DOHH2 (cell line): ENCODE data around the gene RSBN1L.

Experiments used
- H3F3A ChIP-seq: fragments of 200-600 bp; sonication (generic), shearing (Covaris generic); 2 replicates; pipeline ENCODE4 v1.6.0; 2016; ENCODE audit warnings: antibody characterized with exemption, mild to moderate bottlenecking; ENCODE audit not compliant: control insufficient read depth, insufficient read depth
- H3K27ac ChIP-seq: fragments of 200-600 bp; sonication (generic); 2 replicates; pipeline ENCODE4 v1.5.1; 2014; ENCODE audit warnings: low read depth, mild to moderate bottlenecking, low read length, moderate library complexity
- H3K27me3 ChIP-seq: fragments of 200-600 bp; sonication (generic); 2 replicates; pipeline ENCODE4 v1.6.1; 2014; ENCODE audit warnings: mild to moderate bottlenecking, low read length, mixed read lengths; ENCODE audit not compliant: control insufficient read depth
- H3K36me3 ChIP-seq: fragments of 200-600 bp; sonication (generic); 2 replicates; pipeline ENCODE4 v1.6.1; 2014; ENCODE audit warnings: mild to moderate bottlenecking, low read length, moderate library complexity, mixed read lengths; ENCODE audit not compliant: control insufficient read depth
- H3K4me1 ChIP-seq: fragments of 200-600 bp; sonication (generic); 2 replicates; pipeline ENCODE4 v1.6.1; 2014; ENCODE audit warnings: mild to moderate bottlenecking, low read length, mixed read lengths; ENCODE audit not compliant: control insufficient read depth
- H3K4me2 ChIP-seq: fragments of 200-600 bp; sonication (generic); 2 replicates; pipeline ENCODE4 v1.6.0; 2014; ENCODE audit warnings: mild to moderate bottlenecking, low read length, moderate library complexity
- H3K4me3 ChIP-seq: fragments of 200-600 bp; sonication (generic); 2 replicates; pipeline ENCODE4 v1.5.1; 2014; ENCODE audit warnings: mild to moderate bottlenecking, low read length, mixed read lengths
- H3K79me2 ChIP-seq: fragments of 200-600 bp; sonication (generic); 2 replicates; pipeline ENCODE4 v1.6.1; 2014; ENCODE audit warnings: mild to moderate bottlenecking, low read length, mixed read lengths; ENCODE audit not compliant: control insufficient read depth
- H3K9me2 ChIP-seq: fragments of 200-600 bp; sonication (generic); replicated peaks from 2 replicates; pipeline ENCODE4 v1.6.1; 2014; ENCODE audit warnings: mild to moderate bottlenecking, low read length, mixed read lengths; ENCODE audit not compliant: control insufficient read depth
- H3K9me3 ChIP-seq: fragments of 200-600 bp; sonication (generic); 2 replicates; pipeline ENCODE4 v1.6.1; 2014; ENCODE audit warnings: antibody characterized with exemption, low read length, mixed read lengths; ENCODE audit not compliant: control insufficient read depth, insufficient read depth
- H4K20me1 ChIP-seq: fragments of 200-600 bp; sonication (generic); 2 replicates; pipeline ENCODE4 v1.6.0; 2014; ENCODE audit warnings: low read depth, mild to moderate bottlenecking, antibody characterized with exemption, low read length, moderate library complexity; ENCODE audit not compliant: control insufficient read depth, insufficient read depth
- CTCF ChIP-seq: fragments of 200-600 bp; sonication (generic); IDR thresholded peaks from one replicate; pipeline ENCODE4 v1.5.1; 2014; ENCODE audit warnings: antibody characterized with exemption, mild to moderate bottlenecking, low read depth, low read length; ENCODE audit not compliant: poor library complexity, severe bottlenecking
- EZH2phosphoT487 ChIP-seq: fragments of 200-600 bp; sonication (generic); IDR thresholded peaks from 2 replicates; pipeline ENCODE4 v1.6.1; 2017; ENCODE audit warnings: borderline replicate concordance, mild to moderate bottlenecking, antibody characterized with exemption, low read length, moderate library complexity, mixed read lengths

RSBN1L gene

GRCh38 chr7:77661816-77662215 is 34.4 kb upstream of the RSBN1L start:
- H3K27ac ChIP-seq = no peak overlapping the region
- H3K4me1 ChIP-seq = no peaks in the 10 kb centered on the region
- H3K36me3 ChIP-seq = no peaks in the 10 kb centered on the region
- H3K4me3 ChIP-seq = no peak overlapping the region
- no peaks in the 10 kb centered on the region for H3K79me2 ChIP-seq
- H3K27me3 ChIP-seq = no peaks in the 10 kb centered on the region
- H4K20me1 ChIP-seq = no peaks in the 10 kb centered on the region
- no peak for TF ChIP-seq EZH2phosphoT487
- TF ChIP-seq CTCF = no peak
- no peaks in the 10 kb centered on the region for H3K9me3 ChIP-seq
- no peaks in the 10 kb centered on the region for H3K9me2 ChIP-seq
- H3K4me2 ChIP-seq = no peak overlapping the region
- H3F3A ChIP-seq = no peaks in the 10 kb centered on the region

GRCh38 chr7:77662869-77663268 is 33.4 kb upstream of the RSBN1L start:
- H3K27me3 ChIP-seq = no peaks in the 10 kb centered on the region
- H3K36me3 ChIP-seq = no peaks in the 10 kb centered on the region
- no peaks in the 10 kb centered on the region for H3K79me2 ChIP-seq
- TF ChIP-seq CTCF (no peak), EZH2phosphoT487 (no peak)
- no peak overlapping the region for H3K4me3 ChIP-seq
- no peaks in the 10 kb centered on the region for H3K9me3 ChIP-seq
- H3K4me2 ChIP-seq = no peak overlapping the region
- no peaks in the 10 kb centered on the region for H3K4me1 ChIP-seq
- H4K20me1 ChIP-seq = no peaks in the 10 kb centered on the region
- H3K9me2 ChIP-seq = no peaks in the 10 kb centered on the region
- H3F3A ChIP-seq = no peaks in the 10 kb centered on the region
- no peak overlapping the region for H3K27ac ChIP-seq

- Histone ChIP-seq H4K20me1 (no peaks in the 10 kb centered on the region), H3K4me3 (no peak overlapping the region), H3F3A (no peaks in the 10 kb centered on the region), H3K4me2 (no peak overlapping the region), H3K79me2 (no peaks in the 10 kb centered on the region), H3K27ac (no peak overlapping the region), H3K36me3 (no peaks in the 10 kb centered on the region), H3K9me2 (no peaks in the 10 kb centered on the region), H3K4me1 (no peaks in the 10 kb centered on the region), H3K9me3 (no peaks in the 10 kb centered on the region), H3K27me3 (no peaks in the 10 kb centered on the region)
- TF ChIP-seq EZH2phosphoT487 = no peak
- no peak for TF ChIP-seq CTCF
Measured at GRCh38 chr7:77664715-77665114, 31.5 kb upstream of the RSBN1L start.

GRCh38 chr7:77665161-77665560 is 31.1 kb upstream of the RSBN1L start:
- Histone ChIP-seq H3K4me3 (no peak overlapping the region), H4K20me1 (no peaks in the 10 kb centered on the region), H3K36me3 (no peaks in the 10 kb centered on the region), H3F3A (no peaks in the 10 kb centered on the region), H3K79me2 (no peaks in the 10 kb centered on the region), H3K9me2 (no peaks in the 10 kb centered on the region), H3K27me3 (no peaks in the 10 kb centered on the region), H3K4me2 (no peak overlapping the region), H3K27ac (no peak overlapping the region), H3K4me1 (no peaks in the 10 kb centered on the region), H3K9me3 (no peaks in the 10 kb centered on the region)
- TF ChIP-seq CTCF (no peak), EZH2phosphoT487 (no peak)
